ENCODE data around the gene TBC1D5. TPM values are rescaled to one million over a fixed set of nuclear protein-coding genes. Genes with fewer than 3 reads are reported as not detected.

Gene TBC1D5
- total RNA-seq, 1 donor from 2014 or later = 32.1 TPM

- no peak overlapping the region for H3K4me3 ChIP-seq (ENCODE audit: low read depth, low read length)
- no peak for TF ChIP-seq CTCF (conservative IDR thresholded peaks at IDR 0.05; ENCODE audit: low read depth, low read length)
- no peak for DNase-seq (ENCODE audit: low read depth)
These were observed 321.8 kb downstream of the TBC1D5 start for GRCh38 chr3:17420668-17421067.

- no peak for DNase-seq (ENCODE audit: low read depth)
- peak; percentile 87 for TF ChIP-seq CTCF (conservative IDR thresholded peaks at IDR 0.05; ENCODE audit: low read depth, low read length)
- H3K4me3 ChIP-seq (ENCODE audit: low read depth, low read length) = no peak overlapping the region
These were observed 329.4 kb downstream of the TBC1D5 start for GRCh38 chr3:17412950-17413530.

GRCh38 chr3:17411157-17411877, 331.1 kb downstream of the TBC1D5 start:
- no peak for DNase-seq (ENCODE audit: low read depth)
- H3K4me3 ChIP-seq (ENCODE audit: low read depth, low read length) = no peak overlapping the region
- no peak for TF ChIP-seq CTCF (conservative IDR thresholded peaks at IDR 0.05; ENCODE audit: low read depth, low read length)

- no peak for DNase-seq (ENCODE audit: low read depth)
- TF ChIP-seq CTCF (conservative IDR thresholded peaks at IDR 0.05; ENCODE audit: low read depth, low read length) = no peak
- no peak overlapping the region for H3K4me3 ChIP-seq (ENCODE audit: low read depth, low read length)
These were observed 334.9 kb downstream of the TBC1D5 start for GRCh38 chr3:17407576-17407975.

- no peak for TF ChIP-seq CTCF (conservative IDR thresholded peaks at IDR 0.05; ENCODE audit: low read depth, low read length)
- DNase-seq (ENCODE audit: low read depth) = no peak
- no peak overlapping the region for H3K4me3 ChIP-seq (ENCODE audit: low read depth, low read length)
These were observed 337.9 kb downstream of the TBC1D5 start for GRCh38 chr3:17404548-17404947.

GRCh38 chr3:17402442-17402841, 340.0 kb downstream of the TBC1D5 start:
- no peak for TF ChIP-seq CTCF (conservative IDR thresholded peaks at IDR 0.05; ENCODE audit: low read depth, low read length)
- no peak for DNase-seq (ENCODE audit: low read depth)
- no peak overlapping the region for H3K4me3 ChIP-seq (ENCODE audit: low read depth, low read length)

- no peak for DNase-seq (ENCODE audit: low read depth)
- no peak for TF ChIP-seq CTCF (conservative IDR thresholded peaks at IDR 0.05; ENCODE audit: low read depth, low read length)
- no peak overlapping the region for H3K4me3 ChIP-seq (ENCODE audit: low read depth, low read length)
These were observed 340.5 kb downstream of the TBC1D5 start for GRCh38 chr3:17401912-17402311.

Measured in epithelial cell of proximal tubule (primary cell).